ENCODE measurements around the gene KIRREL3. TPM values are rescaled to one million over a fixed set of nuclear protein-coding genes. Genes with fewer than 3 reads are reported as not detected.

The KIRREL3 gene
- total and polyA plus RNA-seq, 9 of the 15 experiments (the other 6 are each of a cell fraction or from before 2014, with no cell fraction given): 0.04 to 0.10 TPM; not detected in 7

DNA sequence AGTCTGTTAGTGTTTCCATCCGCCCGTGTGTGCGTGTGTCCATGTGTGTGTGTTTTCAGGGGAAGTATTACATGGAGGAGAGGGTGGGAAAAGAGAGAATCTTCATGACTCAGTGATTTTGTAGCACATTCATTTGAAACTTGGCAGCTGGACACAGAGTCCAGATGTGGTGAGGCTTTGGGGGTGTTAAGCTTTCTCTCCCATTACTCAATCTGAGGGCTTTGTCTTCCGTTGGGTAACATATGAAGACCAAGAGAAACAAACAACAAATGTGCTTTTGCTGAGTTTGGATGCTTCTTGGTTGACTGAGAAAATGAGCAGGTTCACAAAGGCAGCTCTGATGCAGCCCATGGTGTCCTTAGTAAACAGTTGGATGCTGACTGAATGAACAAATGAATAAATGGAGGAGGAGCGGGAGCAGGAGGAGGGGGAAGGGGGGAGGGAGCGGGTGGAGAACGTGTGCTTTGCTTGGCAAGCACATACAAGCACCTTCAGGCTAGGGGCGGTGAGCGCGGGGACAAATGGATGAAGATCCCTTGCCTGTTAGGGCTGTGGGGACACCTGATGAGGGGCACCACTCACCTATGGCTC, 540.8 kb downstream of the KIRREL3 start (continued):
- TF ChIP-seq FOXP1 (CRISPR knock-in tag; IDR thresholded peaks at IDR 0.05) (no peak), TRIM25 (IDR thresholded peaks at IDR 0.05; ENCODE audit: borderline replicate concordance) (no peak), PHTF2 (CRISPR knock-in tag; IDR thresholded peaks at IDR 0.05) (no peak)

GRCh38 chr11:126457817-126458216, 542.8 kb downstream of the KIRREL3 start:
- ChIA-PET POLR2A (interaction anchor here (0.5 kb wide), 1 partner anchor 130 kb away, joined by 3 read pairs; no protein-coding TSS in a partner anchor), CTCF (ENCODE audit: low intra/inter-chr PET ratio) (no interaction called here)
- intact Hi-C loops (cut with micrococcal nuclease) (no loop called here), in situ Hi-C loops (cut with MboI) (no loop called here)
- TF ChIP-seq GTF2E2 (tag; IDR thresholded peaks at IDR 0.05): no peak
- TF ChIP-seq ZNF507 (tag; conservative IDR thresholded peaks at IDR 0.05): no peak
- no peak for TF ChIP-seq MXI1 (IDR thresholded peaks at IDR 0.05; ENCODE audit: low read depth, low read length)
- no peak for TF ChIP-seq MEF2A (IDR thresholded peaks at IDR 0.05; ENCODE audit: control insufficient read depth, low read depth, low read length)
- TF ChIP-seq ZFP30 (CRISPR knock-in tag; IDR thresholded peaks at IDR 0.05; ENCODE audit: borderline replicate concordance): no peak
- no peak for TF ChIP-seq CBX3 (IDR thresholded peaks at IDR 0.05; ENCODE audit: borderline replicate concordance in 1 of 2, low read length in 2 of 2)
- TF ChIP-seq GATAD2A (IDR thresholded peaks at IDR 0.05): no peak
- TF ChIP-seq IRF2 (CRISPR knock-in tag; IDR thresholded peaks at IDR 0.05): no peak
- Histone ChIP-seq H3K9ac (ENCODE audit: insufficient read depth in 1 of 2, low read depth in 2 of 2, low read length in 2 of 2) (no peak overlapping the region), H3K9me1 (ENCODE audit: control insufficient read depth, insufficient read depth, low read length) (no peaks in the 10 kb centered on the region), H3K4me1 (replicated peaks in 1 of 2; ENCODE audit: control insufficient read depth in 2 of 2, insufficient read depth in 2 of 2, low read length in 2 of 2) (no peaks in the 10 kb centered on the region; a peak in 1 of 5 replicates), H3K27ac (ENCODE audit: extremely low read depth, low read depth, low read length) (no peak overlapping the region), H2AFZ (ENCODE audit: low read depth, low read length) (no peak overlapping the region), H3K27me3 (ENCODE audit: control insufficient read depth in 2 of 2, insufficient read depth in 2 of 2, low read length in 2 of 2) (peaks cover 22 to 87% of the 10 kb centered on the region in 2 experiments; a peak in 4 of 5 replicates), H3K4me3 (no peak overlapping the region), H3K79me2 (ENCODE audit: control insufficient read depth, insufficient read depth, low read length) (no peaks in the 10 kb centered on the region), H4K20me1 (replicated peaks; ENCODE audit: control insufficient read depth, insufficient read depth, low read length) (0 out of 2 replicates have a peak, but pooled peaks cover 6% of the 10 kb centered on the region), H3K4me2 (ENCODE audit: insufficient read depth, low read length) (no peak overlapping the region), H3K9me3 (replicated peaks; ENCODE audit: control insufficient read depth, insufficient read depth, low read depth, low read length) (no peaks in the 10 kb centered on the region), H3K36me3 (ENCODE audit: control insufficient read depth, insufficient read depth, low read length) (no peaks in the 10 kb centered on the region)
- FAIRE-seq: no peak
- no TSS peak for BruUV-seq (replicated peaks)
- DNase-seq (ENCODE audit: extremely low read depth in 1 of 4, low spot score in 3 of 4): no peak
- no peak for ATAC-seq
- WGBS (ENCODE audit: insufficient coverage, low coverage, missing lambda C conversion rate): 0% methylated on average over 8 of the region's 8 CpGs

Measured in K562 (cell line).